Neural cell (in vitro differentiated cells): Measurements from ENCODE around the gene PIP4K2A.

Experiments used
- EP300 ChIP-seq: fragments of 450-650 bp; conservative IDR thresholded peaks from 2 replicates; pipeline ENCODE4 v1.6.1; 2014; ENCODE audit warnings: antibody characterized with exemption, mild to moderate bottlenecking, moderate library complexity; ENCODE audit not compliant: poor library complexity, severe bottlenecking
- EZH2 ChIP-seq: fragments of 200-600, 300-800 bp; shearing (Covaris generic), sonication (generic); IDR thresholded peaks from 2 replicates; pipeline ENCODE4 v1.6.1; 2014; ENCODE audit warnings: antibody characterized with exemption, low read length, borderline replicate concordance, mild to moderate bottlenecking; ENCODE audit not compliant: insufficient read depth, poor library complexity, severe bottlenecking
- POLR2AphosphoS5 ChIP-seq: IDR thresholded peaks from 2 replicates; pipeline ENCODE4 v1.6.1; 2012
- RAD21 ChIP-seq: fragments of 450-650 bp; conservative IDR thresholded peaks from 2 replicates; pipeline ENCODE4 v1.6.1; 2014; ENCODE audit warnings: antibody characterized with exemption, mild to moderate bottlenecking, moderate library complexity
- SMC3 ChIP-seq: fragments of 450-650 bp; conservative IDR thresholded peaks from 2 replicates; pipeline ENCODE4 v1.6.1; 2014; ENCODE audit warnings: antibody characterized with exemption, mild to moderate bottlenecking, moderate library complexity; ENCODE audit not compliant: poor library complexity
- TAF1 ChIP-seq: IDR thresholded peaks from 2 replicates; pipeline ENCODE4 v1.6.1; 2012; ENCODE audit warnings: low read depth
- TF ChIP-seq, protein P1 (sequence below): fragments of 450-650 bp; IDR thresholded peaks from 2 replicates; pipeline ENCODE4 v1.5.1; 2014; ENCODE audit warnings: antibody characterized with exemption, mild to moderate bottlenecking, moderate library complexity; ENCODE audit not compliant: poor library complexity, severe bottlenecking
- TF ChIP-seq, protein P2 (sequence below): IDR thresholded peaks from 2 replicates; pipeline ENCODE4 v1.6.1; 2012; ENCODE audit warnings: borderline replicate concordance

- TF ChIP-seq EP300 = no peak
- TF ChIP-seq EZH2 = no peak
- TF ChIP-seq, protein P1, sequence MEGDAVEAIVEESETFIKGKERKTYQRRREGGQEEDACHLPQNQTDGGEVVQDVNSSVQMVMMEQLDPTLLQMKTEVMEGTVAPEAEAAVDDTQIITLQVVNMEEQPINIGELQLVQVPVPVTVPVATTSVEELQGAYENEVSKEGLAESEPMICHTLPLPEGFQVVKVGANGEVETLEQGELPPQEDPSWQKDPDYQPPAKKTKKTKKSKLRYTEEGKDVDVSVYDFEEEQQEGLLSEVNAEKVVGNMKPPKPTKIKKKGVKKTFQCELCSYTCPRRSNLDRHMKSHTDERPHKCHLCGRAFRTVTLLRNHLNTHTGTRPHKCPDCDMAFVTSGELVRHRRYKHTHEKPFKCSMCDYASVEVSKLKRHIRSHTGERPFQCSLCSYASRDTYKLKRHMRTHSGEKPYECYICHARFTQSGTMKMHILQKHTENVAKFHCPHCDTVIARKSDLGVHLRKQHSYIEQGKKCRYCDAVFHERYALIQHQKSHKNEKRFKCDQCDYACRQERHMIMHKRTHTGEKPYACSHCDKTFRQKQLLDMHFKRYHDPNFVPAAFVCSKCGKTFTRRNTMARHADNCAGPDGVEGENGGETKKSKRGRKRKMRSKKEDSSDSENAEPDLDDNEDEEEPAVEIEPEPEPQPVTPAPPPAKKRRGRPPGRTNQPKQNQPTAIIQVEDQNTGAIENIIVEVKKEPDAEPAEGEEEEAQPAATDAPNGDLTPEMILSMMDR = no peak
- no peak for TF ChIP-seq SMC3
- TF ChIP-seq POLR2AphosphoS5 = no peak
- no peak for TF ChIP-seq TAF1
- TF ChIP-seq, protein P2, sequence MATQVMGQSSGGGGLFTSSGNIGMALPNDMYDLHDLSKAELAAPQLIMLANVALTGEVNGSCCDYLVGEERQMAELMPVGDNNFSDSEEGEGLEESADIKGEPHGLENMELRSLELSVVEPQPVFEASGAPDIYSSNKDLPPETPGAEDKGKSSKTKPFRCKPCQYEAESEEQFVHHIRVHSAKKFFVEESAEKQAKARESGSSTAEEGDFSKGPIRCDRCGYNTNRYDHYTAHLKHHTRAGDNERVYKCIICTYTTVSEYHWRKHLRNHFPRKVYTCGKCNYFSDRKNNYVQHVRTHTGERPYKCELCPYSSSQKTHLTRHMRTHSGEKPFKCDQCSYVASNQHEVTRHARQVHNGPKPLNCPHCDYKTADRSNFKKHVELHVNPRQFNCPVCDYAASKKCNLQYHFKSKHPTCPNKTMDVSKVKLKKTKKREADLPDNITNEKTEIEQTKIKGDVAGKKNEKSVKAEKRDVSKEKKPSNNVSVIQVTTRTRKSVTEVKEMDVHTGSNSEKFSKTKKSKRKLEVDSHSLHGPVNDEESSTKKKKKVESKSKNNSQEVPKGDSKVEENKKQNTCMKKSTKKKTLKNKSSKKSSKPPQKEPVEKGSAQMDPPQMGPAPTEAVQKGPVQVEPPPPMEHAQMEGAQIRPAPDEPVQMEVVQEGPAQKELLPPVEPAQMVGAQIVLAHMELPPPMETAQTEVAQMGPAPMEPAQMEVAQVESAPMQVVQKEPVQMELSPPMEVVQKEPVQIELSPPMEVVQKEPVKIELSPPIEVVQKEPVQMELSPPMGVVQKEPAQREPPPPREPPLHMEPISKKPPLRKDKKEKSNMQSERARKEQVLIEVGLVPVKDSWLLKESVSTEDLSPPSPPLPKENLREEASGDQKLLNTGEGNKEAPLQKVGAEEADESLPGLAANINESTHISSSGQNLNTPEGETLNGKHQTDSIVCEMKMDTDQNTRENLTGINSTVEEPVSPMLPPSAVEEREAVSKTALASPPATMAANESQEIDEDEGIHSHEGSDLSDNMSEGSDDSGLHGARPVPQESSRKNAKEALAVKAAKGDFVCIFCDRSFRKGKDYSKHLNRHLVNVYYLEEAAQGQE = no peak
- TF ChIP-seq RAD21 = no peak
These were observed 21.0 kb downstream of the PIP4K2A start for GRCh38 chr10:22693371-22693784.
